Common myeloid progenitor, CD34-positive (primary cell): ENCODE results near the gene MDC1.

ENCODE experiments used
- CTCF ChIA-PET: fragments of 350-600 bp; sonication (Branson Sonifier 250); formaldehyde crosslinking; loops from one replicate; lab custom pipeline; 2021; ENCODE audit warnings: antibody characterized with exemption; lab: Charles Lee
- POLR2A ChIA-PET: fragments of 350-600 bp; sonication (Branson Sonifier 250); formaldehyde crosslinking; loops from one replicate; lab custom pipeline; 2021; ENCODE audit warnings: antibody characterized with exemption; lab: Charles Lee
- DNase-seq, 3 donors: peaks; one replicate each; pipeline versions ENCODE4 v3.0.0 to v3.0.0-alpha.2; 2013
- H3K27ac ChIP-seq, 2 experiments: 1 replicate in 1 of 2; 2 replicates in 1 of 2; pipeline ENCODE4 v1.7.0; 2013; ENCODE audit warnings: inconsistent platforms in 2 of 2, low read length in 2 of 2, mild to moderate bottlenecking in 2 of 2, low read depth in 1 of 2, moderate library complexity in 1 of 2; ENCODE audit not compliant: severe bottlenecking in 2 of 2, insufficient read depth in 1 of 2, poor library complexity in 1 of 2
- H3K27me3 ChIP-seq, 5 experiments: replicated peaks in 2 of 5; 1 replicate in 3 of 5; 2 replicates in 2 of 5; pipeline versions ENCODE4 v1.6.1 to v1.7.0; 2013; ENCODE audit warnings: low read length in 4 of 5, mild to moderate bottlenecking in 2 of 5, moderate library complexity in 2 of 5, inconsistent platforms in 1 of 5; ENCODE audit not compliant: insufficient read depth in 5 of 5, control insufficient read depth in 4 of 5
- H3K36me3 ChIP-seq, 4 experiments: 1 replicate in 2 of 4; 2 replicates in 2 of 4; pipeline versions ENCODE4 v1.6.1 to v1.7.0; 2013; ENCODE audit warnings: low read length in 3 of 4, control low read depth in 1 of 4, mild to moderate bottlenecking in 1 of 4; ENCODE audit not compliant: control insufficient read depth in 4 of 4, insufficient read depth in 4 of 4
- H3K4me1 ChIP-seq, 4 experiments: 1 replicate in 3 of 4; 2 replicates in 1 of 4; pipeline versions ENCODE4 v1.6.1 to v1.7.1; 2013; ENCODE audit warnings: low read length in 3 of 4, mild to moderate bottlenecking in 3 of 4, control low read depth in 1 of 4, inconsistent platforms in 1 of 4, moderate library complexity in 1 of 4; ENCODE audit not compliant: control insufficient read depth in 4 of 4, insufficient read depth in 4 of 4; ENCODE audit errors: control extremely low read depth in 1 of 4
- H3K4me3 ChIP-seq, 7 experiments: 1 replicate in 4 of 7; 2 replicates in 3 of 7; pipeline versions ENCODE4 v1.5.1 to v1.7.0; 2013; ENCODE audit warnings: mild to moderate bottlenecking in 7 of 7, low read length in 6 of 7, moderate library complexity in 6 of 7, inconsistent platforms in 2 of 7, low read depth in 2 of 7, control low read depth in 1 of 7; ENCODE audit not compliant: insufficient read depth in 4 of 7, control insufficient read depth in 1 of 7; ENCODE audit errors: extremely low read depth in 1 of 7
- H3K9me3 ChIP-seq, 5 experiments: 1 replicate in 4 of 5; 2 replicates in 1 of 5; pipeline versions ENCODE4 v1.6.1 to v1.7.1; 2013; ENCODE audit warnings: low read length in 4 of 5, mild to moderate bottlenecking in 2 of 5, inconsistent platforms in 1 of 5, low read depth in 1 of 5, moderate library complexity in 1 of 5; ENCODE audit not compliant: control insufficient read depth in 4 of 5, insufficient read depth in 2 of 5; ENCODE audit errors: control extremely low read depth in 1 of 5
- WGBS: methylation state at CpG from one replicate; pipeline ENCODE4 v1.1.5; 2013; ENCODE audit not compliant: insufficient coverage; 5-methylcytosine and 5-hydroxymethylcytosine counted together

Gene MDC1

DNA sequence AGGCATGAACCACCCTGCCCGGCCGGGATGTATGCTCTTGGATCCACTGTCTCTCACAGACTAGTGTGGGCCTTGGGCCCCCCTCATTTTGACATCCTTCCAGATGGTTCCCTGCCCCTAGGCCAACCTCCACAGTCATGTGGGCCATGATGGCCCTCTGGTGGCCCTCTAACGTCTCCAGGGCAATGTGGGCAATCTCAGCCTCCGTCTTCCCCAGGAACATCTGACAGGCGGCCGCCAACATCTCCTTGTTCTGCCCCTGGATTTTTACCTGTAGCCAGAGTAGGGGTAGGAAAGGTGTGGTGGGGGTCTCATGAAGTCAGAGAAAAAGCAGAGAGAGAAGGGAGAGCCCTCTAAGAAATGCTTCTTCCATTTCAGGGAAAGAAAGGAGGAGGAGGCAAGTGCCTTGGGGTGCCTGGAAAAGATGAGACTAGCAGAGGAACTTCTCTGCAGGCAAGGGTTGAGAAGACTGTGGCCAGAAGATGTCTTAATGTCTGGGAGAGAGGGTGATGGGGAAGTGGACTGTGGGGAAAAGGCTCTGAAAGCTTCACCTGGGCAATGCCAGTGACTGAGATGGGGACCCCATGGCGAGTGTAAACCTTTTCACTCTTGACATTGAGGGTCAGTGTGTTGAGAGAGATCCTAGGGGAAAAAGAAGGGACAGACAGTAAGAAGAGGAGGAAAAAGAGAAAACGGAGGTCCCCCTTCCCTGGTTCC is 24.1 kb upstream of the MDC1 start:
- POLR2A ChIA-PET, result interaction anchor here (0.6 kb wide), 1 partner anchor 285 kb away, joined by 6 read pairs; no protein-coding TSS in a partner anchor
- Histone ChIP-seq H3K4me1 (peaks cover 9 to 57% (median 54%) of the 10 kb centered on the region in 4 experiments), H3K27me3 (peaks cover 0 to 14% (median 1%) of the 10 kb centered on the region in 5 experiments), H3K9me3 (no peaks in the 10 kb centered on the region), H3K27ac (peak overlapping the region in 1 of 2 experiments; percentile 78), H3K36me3 (peaks cover 5 to 28% (median 23%) of the 10 kb centered on the region in 4 experiments), H3K4me3 (peak overlapping the region in 6 of 7 experiments; percentile 72 to 95 (median 84))
- no peak for DNase-seq
- CTCF ChIA-PET, result interaction anchor here (0.6 to 2.2 kb wide), 6 partner anchors 8 to 62 kb away, joined by 3 to 7 read pairs (median 3); no protein-coding TSS in a partner anchor
- 83% methylated on average over 8 of the region's 8 CpGs for WGBS

DNA sequence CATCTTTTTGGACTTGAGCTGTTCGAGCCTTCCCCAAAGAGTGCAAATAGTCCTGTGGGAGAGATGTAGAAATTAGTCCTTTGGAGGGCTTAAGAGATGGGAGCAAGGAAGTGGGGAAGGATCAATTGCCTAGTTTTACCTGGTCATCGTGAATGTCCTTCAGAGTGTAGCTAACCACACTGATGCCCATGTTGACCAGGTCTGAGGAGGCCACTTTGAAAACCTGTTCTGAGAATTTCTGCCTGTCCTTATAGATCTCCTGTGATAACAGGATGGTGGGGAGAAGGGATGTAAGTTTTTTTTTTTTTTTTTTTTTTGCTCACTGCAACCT is 23.4 kb upstream of the MDC1 start:
- H3K9me3 ChIP-seq, result no peaks in the 10 kb centered on the region
- no peak overlapping the region for H3K27ac ChIP-seq
- 100% methylated on average over 1 of the region's 2 CpGs for WGBS
- no peak overlapping the region for H3K4me3 ChIP-seq
- H3K36me3 ChIP-seq, result peaks cover 5 to 35% (median 24%) of the 10 kb centered on the region in 4 experiments
- POLR2A ChIA-PET, result interaction anchor here (0.6 kb wide), 1 partner anchor 20 kb away, joined by 3 read pairs; no protein-coding TSS in a partner anchor
- peaks cover 9 to 61% (median 56%) of the 10 kb centered on the region in 4 experiments for H3K4me1 ChIP-seq
- DNase-seq, result no peak
- CTCF ChIA-PET, result interaction anchor here (1.0 to 3.4 kb wide), 6 partner anchors 10 to 62 kb away, joined by 3 to 13 read pairs (median 7); no protein-coding TSS in a partner anchor
- H3K27me3 ChIP-seq, result peaks cover 0 to 14% (median 1%) of the 10 kb centered on the region in 5 experiments

DNA sequence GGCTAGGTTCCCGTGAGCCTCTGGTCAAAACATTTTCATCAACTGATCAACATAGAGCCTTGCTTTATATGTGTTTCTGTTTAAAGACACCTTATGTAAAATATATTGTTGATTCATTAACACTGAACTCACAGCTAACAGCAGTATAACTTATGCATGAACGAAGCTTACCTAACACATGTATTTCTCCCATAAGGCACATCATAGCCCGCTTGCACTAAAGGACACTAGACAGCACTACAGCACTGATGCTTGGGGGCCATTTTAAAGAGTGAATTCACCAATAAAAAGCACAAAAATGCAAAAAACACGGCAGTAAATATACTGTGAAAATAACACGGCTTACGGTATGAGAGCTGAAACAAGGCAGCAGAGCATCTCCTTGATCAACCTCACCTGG is 21.5 kb upstream of the MDC1 start:
- H3K4me3 ChIP-seq, result no peak overlapping the region
- peaks cover 5 to 47% (median 28%) of the 10 kb centered on the region in 4 experiments for H3K36me3 ChIP-seq
- ChIA-PET POLR2A (interaction anchor here (0.8 kb wide), 1 partner anchor 9 kb away, joined by 3 read pairs; no protein-coding TSS in a partner anchor), CTCF (interaction anchor here (1.0 to 3.4 kb wide), 4 partner anchors 8 to 77 kb away, joined by 3 to 13 read pairs (median 5); no protein-coding TSS in a partner anchor)
- H3K27ac ChIP-seq, result no peak overlapping the region
- 97% methylated on average over 3 of the region's 6 CpGs for WGBS
- no peak for DNase-seq
- H3K4me1 ChIP-seq, result peaks cover 9 to 49% (median 45%) of the 10 kb centered on the region in 4 experiments
- peaks cover 0 to 5% (median 1%) of the 10 kb centered on the region in 5 experiments for H3K27me3 ChIP-seq
- no peaks in the 10 kb centered on the region for H3K9me3 ChIP-seq

DNA sequence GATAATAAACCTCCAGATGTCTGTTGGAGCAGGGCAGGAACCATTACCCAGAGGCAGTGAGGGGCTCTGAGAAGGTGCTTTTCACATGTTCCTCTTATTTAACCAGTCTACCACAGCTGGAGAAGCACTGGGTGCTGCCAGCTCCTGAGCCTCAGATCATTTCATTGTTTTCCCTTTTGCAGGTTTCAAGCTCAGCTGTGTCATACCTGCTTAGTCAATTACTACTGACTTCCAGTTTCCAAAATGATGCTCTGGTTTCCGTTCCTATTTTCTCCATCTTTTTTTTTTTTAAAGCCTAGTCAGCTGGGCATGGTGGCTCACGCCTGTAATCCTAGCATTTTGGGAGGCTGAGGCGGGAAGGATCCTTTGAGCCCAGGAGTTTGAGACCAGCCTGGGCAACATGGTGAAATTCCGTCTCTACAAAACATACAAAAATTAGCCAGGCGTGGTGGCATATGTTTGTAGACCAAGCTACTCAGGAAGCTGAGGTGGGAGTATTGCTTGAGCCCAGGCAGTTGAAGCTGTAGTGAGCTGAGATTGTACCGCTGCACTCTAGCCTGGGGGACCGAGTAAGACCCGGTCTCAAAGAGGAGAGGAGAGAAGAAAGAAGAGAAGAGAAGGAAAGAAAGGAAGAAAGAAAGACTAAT is 18.7 kb upstream of the MDC1 start:
- POLR2A ChIA-PET, result no interaction called here
- Histone ChIP-seq H3K4me1 (peaks cover 9 to 36% (median 25%) of the 10 kb centered on the region in 4 experiments), H3K27me3 (no peaks in the 10 kb centered on the region), H3K36me3 (peaks cover 5 to 56% (median 27%) of the 10 kb centered on the region in 4 experiments), H3K4me3 (no peak overlapping the region), H3K9me3 (no peaks in the 10 kb centered on the region), H3K27ac (no peak overlapping the region)
- DNase-seq, result no peak
- WGBS, result 92% methylated on average over 6 of the region's 8 CpGs
- CTCF ChIA-PET, result interaction anchor here (0.9 to 30.1 kb wide), 6 partner anchors 9 to 100 kb away, joined by 3 to 622 read pairs (median 4); partner anchors contain the start of gene DHX16

DNA sequence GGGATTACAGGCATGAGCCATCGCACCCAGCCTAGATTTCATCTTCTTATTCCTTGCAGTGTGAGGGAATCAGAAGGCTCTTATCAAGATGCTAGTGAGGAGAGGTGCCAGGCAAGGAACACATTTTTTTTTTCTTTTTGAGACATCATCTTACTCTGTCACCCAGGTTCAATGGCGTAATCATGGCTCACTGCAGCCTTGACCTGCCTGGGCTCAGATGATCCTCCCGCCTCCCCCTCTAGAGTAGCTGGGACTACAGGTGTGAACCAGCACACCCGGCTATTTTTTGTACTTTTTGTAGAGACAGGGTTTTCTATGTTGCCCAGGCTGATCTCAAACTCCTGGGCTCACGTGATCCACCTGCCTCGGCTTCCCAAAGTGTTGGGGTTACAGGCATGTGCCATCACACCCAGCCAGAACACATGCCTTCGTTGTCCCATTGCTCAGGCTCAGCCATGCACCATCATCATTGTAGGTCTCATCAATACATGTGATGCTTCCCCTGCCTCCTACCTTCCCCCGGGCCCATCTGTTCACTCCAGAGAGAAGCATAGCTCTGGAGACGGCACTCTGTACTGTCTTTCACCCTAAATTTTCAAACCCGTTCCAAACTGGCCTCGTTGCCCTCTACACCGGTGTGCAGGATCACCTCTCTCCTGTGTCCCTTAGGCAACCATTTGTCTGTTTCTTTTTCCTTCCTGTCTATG is 15.3 kb upstream of the MDC1 start:
- ChIA-PET CTCF (interaction anchor here (1.2 to 30.1 kb wide), 10 partner anchors 10 to 178 kb away, joined by 3 to 622 read pairs (median 6); partner anchors contain the start of gene DHX16), POLR2A (interaction anchor here (1.4 kb wide), 1 partner anchor 11 kb away, joined by 3 read pairs; no protein-coding TSS in a partner anchor)
- Histone ChIP-seq H3K4me3 (no peak overlapping the region), H3K4me1 (peaks cover 0 to 38% (median 23%) of the 10 kb centered on the region in 4 experiments), H3K27me3 (no peaks in the 10 kb centered on the region), H3K27ac (no peak overlapping the region), H3K9me3 (no peaks in the 10 kb centered on the region), H3K36me3 (peaks cover 7 to 56% (median 21%) of the 10 kb centered on the region in 4 experiments)
- no peak for DNase-seq
- WGBS, result 97% methylated on average over 7 of the region's 12 CpGs

DNA sequence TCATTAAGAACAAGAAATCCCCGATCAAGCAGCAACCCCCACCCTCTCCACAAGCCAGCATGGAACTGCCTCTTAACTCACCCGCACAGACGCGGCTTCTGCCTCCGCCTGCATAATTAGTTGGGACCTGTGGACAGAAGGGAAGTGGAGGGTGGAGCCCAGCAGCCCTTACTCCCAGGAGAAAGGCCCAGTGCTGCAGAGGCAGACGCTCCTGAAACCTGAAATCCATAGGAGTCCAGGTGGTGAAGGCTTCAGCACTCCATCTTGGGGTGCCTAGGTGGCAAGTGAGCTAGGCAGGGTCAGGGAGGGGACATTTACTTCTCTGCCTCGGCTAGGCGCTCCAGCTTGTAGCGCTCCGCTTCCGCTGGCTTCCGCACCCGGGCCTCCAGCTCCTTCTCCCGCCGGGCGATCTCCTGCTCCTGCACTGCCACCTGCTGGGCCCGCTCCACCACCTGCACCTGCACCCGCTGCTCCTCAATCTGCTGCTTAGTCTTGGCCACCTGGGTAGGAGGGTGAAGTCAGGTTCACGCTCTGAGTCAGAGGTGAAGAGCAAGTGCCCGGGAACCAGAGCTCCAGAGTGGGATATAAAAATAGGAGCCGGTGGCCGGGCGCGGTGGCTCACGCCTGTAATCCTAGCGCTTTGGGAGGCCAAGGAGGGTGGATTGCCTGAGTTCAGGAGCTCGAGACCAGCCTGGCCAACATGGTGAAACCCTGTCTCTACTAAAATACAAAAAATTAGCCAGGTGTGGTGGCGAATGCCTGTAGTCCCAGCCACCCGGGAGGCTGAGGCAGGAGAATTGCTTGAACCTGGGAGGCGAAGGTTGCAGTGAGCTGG is 13.7 kb upstream of the MDC1 start:
- Histone ChIP-seq H3K27me3 (no peaks in the 10 kb centered on the region), H3K27ac (no peak overlapping the region), H3K4me3 (peak overlapping the region in 3 of 7 experiments; percentile 31 to 42 (median 41)), H3K36me3 (peaks cover 9 to 64% (median 24%) of the 10 kb centered on the region in 4 experiments), H3K4me1 (peaks cover 0 to 26% (median 14%) of the 10 kb centered on the region in 4 experiments), H3K9me3 (no peaks in the 10 kb centered on the region)
- peak; percentile 79 to 86 (median 85) for DNase-seq
- ChIA-PET POLR2A (interaction anchor here (0.6 to 1.4 kb wide), 8 partner anchors 9 to 908 kb away, joined by 3 to 7 read pairs (median 3); partner anchors contain the start of gene ATAT1), CTCF (interaction anchor here (0.6 to 30.1 kb wide), 29 partner anchors 9 to 356 kb away, joined by 3 to 622 read pairs (median 4); partner anchors contain the start of genes DHX16, FLOT1, IER3 and TUBB)
- WGBS, result 50% methylated on average over 15 of the region's 30 CpGs
